22Rv1 (cell line): ENCODE results near the gene SLC35E1.

Experiments
- ZFX ChIP-seq: fragments of 450-650 bp; IDR thresholded peaks from 2 replicates; pipeline ENCODE4 v1.6.1; 2017; ENCODE audit warnings: antibody characterized with exemption, borderline replicate concordance
- TF ChIP-seq, protein P1 (sequence below): fragments of 450-650 bp; IDR thresholded peaks from 2 replicates; pipeline ENCODE4 v1.5.1; 2017; ENCODE audit warnings: mild to moderate bottlenecking

DNA sequence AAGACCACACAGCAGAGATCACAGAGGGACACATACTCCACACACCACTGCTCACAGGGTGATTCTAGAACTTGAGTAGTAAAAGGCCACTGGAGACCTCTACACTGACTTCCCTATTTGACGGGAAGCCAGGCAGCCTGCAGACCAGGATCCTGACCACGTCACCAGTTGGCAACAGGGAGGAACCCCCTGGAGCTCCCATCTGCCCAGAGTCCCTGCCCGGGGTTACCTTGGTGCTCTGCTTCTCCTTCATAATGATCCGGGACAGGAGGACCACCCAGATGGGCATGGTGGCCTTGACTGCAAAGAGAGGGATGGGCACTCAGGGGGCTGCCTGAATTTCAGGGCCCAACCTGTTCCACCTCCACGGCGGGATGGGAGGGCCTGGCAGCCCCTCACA lies 932 bp downstream of the SLC35E1 start:
- TF ChIP-seq, protein P1, sequence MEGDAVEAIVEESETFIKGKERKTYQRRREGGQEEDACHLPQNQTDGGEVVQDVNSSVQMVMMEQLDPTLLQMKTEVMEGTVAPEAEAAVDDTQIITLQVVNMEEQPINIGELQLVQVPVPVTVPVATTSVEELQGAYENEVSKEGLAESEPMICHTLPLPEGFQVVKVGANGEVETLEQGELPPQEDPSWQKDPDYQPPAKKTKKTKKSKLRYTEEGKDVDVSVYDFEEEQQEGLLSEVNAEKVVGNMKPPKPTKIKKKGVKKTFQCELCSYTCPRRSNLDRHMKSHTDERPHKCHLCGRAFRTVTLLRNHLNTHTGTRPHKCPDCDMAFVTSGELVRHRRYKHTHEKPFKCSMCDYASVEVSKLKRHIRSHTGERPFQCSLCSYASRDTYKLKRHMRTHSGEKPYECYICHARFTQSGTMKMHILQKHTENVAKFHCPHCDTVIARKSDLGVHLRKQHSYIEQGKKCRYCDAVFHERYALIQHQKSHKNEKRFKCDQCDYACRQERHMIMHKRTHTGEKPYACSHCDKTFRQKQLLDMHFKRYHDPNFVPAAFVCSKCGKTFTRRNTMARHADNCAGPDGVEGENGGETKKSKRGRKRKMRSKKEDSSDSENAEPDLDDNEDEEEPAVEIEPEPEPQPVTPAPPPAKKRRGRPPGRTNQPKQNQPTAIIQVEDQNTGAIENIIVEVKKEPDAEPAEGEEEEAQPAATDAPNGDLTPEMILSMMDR = no peak
- no peak for TF ChIP-seq ZFX
